ENCODE data around the gene FAM135A.

FAM135A gene

DNA sequence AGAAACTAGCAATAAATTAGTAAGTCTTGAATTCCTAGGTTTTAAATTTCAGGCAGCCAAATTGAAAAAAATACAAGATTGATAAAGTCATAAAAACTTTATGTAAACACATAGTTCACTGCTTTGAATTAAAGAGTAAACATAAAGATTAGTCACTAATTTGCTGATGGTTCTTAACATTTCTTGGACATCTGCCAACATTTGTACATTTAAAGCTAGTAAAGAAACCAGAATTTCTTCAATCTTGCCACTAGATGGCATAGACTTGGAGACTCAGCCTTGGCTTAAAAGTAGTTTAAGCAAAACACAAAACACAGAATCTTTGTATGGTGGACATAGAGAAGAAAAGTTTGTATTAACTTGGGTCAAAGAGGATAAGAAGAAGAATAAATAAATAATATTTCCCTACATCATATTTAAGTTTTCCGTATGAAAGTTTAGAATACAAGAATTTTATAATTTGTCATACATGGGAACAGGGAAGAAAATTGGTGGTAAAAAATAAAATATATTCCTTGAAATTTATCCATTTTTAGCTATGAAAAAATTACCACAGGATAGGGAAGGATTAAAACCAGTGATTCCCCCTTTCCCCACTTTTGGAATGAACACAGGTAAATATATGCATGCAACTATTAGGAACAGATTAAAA is 41.7 kb upstream of the FAM135A start (continued):
- TF ChIP-seq, protein P1, sequence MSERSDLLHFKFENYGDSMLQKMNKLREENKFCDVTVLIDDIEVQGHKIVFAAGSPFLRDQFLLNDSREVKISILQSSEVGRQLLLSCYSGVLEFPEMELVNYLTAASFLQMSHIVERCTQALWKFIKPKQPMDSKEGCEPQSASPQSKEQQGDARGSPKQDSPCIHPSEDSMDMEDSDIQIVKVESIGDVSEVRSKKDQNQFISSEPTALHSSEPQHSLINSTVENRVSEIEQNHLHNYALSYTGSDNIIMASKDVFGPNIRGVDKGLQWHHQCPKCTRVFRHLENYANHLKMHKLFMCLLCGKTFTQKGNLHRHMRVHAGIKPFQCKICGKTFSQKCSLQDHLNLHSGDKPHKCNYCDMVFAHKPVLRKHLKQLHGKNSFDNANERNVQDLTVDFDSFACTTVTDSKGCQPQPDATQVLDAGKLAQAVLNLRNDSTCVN (tag by site-specific recombination; optimal IDR thresholded peaks at IDR 0.05): no peak
- peak; percentile 60; the same call in 1 of the 2 replicates for TF ChIP-seq TCF7L2 (IDR thresholded peaks at IDR 0.05; ENCODE audit: borderline replicate concordance, low read depth, low read length)
- peak; percentile 69; the same call in 1 of the 2 replicates for TF ChIP-seq GFI1B (tag by site-specific recombination; IDR thresholded peaks at IDR 0.05)
- no peak for TF ChIP-seq ZNF658 (tag by site-specific recombination; IDR thresholded peaks at IDR 0.05)
- 0 out of 2 replicates have a peak, but pooled peaks have one; percentile 26 for TF ChIP-seq ZNF76 (tag by site-specific recombination; IDR thresholded peaks at IDR 0.05; ENCODE audit: borderline replicate concordance, low read depth)
- TF ChIP-seq ZNF677 (tag by site-specific recombination; IDR thresholded peaks at IDR 0.05): no peak
- TF ChIP-seq, protein P2, sequence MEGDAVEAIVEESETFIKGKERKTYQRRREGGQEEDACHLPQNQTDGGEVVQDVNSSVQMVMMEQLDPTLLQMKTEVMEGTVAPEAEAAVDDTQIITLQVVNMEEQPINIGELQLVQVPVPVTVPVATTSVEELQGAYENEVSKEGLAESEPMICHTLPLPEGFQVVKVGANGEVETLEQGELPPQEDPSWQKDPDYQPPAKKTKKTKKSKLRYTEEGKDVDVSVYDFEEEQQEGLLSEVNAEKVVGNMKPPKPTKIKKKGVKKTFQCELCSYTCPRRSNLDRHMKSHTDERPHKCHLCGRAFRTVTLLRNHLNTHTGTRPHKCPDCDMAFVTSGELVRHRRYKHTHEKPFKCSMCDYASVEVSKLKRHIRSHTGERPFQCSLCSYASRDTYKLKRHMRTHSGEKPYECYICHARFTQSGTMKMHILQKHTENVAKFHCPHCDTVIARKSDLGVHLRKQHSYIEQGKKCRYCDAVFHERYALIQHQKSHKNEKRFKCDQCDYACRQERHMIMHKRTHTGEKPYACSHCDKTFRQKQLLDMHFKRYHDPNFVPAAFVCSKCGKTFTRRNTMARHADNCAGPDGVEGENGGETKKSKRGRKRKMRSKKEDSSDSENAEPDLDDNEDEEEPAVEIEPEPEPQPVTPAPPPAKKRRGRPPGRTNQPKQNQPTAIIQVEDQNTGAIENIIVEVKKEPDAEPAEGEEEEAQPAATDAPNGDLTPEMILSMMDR (tag by site-specific recombination; IDR thresholded peaks at IDR 0.05): no peak
- no peak; the same call in 1 of the 2 replicates for TF ChIP-seq TRIM28 (IDR thresholded peaks at IDR 0.05; ENCODE audit: borderline replicate concordance, low read length)
- TF ChIP-seq FEZF1 (tag by site-specific recombination; IDR thresholded peaks at IDR 0.05): peak; percentile 88
- TF ChIP-seq, protein P3, sequence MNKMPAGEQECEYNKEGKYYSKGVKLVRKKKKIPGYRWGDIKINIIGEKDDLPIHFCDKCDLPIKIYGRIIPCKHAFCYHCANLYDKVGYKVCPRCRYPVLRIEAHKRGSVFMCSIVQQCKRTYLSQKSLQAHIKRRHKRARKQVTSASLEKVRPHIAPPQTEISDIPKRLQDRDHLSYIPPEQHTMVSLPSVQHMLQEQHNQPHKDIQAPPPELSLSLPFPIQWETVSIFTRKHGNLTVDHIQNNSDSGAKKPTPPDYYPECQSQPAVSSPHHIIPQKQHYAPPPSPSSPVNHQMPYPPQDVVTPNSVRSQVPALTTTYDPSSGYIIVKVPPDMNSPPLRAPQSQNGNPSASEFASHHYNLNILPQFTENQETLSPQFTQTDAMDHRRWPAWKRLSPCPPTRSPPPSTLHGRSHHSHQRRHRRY (tag by site-specific recombination; IDR thresholded peaks at IDR 0.05): no peak
- no peak for TF ChIP-seq ZNF510 (tag by site-specific recombination; IDR thresholded peaks at IDR 0.05; ENCODE audit: insufficient replicate concordance)
- no peak for TF ChIP-seq ZNF223 (tag by site-specific recombination; IDR thresholded peaks at IDR 0.05)
- peak; percentile 92 for TF ChIP-seq OSR2 (tag by site-specific recombination; IDR thresholded peaks at IDR 0.05)
- TF ChIP-seq, protein P4, sequence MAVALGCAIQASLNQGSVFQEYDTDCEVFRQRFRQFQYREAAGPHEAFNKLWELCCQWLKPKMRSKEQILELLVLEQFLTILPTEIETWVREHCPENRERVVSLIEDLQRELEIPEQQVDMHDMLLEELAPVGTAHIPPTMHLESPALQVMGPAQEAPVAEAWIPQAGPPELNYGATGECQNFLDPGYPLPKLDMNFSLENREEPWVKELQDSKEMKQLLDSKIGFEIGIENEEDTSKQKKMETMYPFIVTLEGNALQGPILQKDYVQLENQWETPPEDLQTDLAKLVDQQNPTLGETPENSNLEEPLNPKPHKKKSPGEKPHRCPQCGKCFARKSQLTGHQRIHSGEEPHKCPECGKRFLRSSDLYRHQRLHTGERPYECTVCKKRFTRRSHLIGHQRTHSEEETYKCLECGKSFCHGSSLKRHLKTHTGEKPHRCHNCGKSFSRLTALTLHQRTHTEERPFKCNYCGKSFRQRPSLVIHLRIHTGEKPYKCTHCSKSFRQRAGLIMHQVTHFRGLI (tag by site-specific recombination; IDR thresholded peaks at IDR 0.05): peak; percentile 34; the same call in 1 of the 2 replicates
- no peak for TF ChIP-seq MYNN (tag by site-specific recombination; IDR thresholded peaks at IDR 0.05; ENCODE audit: borderline replicate concordance)
- TF ChIP-seq BCL11B (tag by site-specific recombination; IDR thresholded peaks at IDR 0.05; ENCODE audit: low read depth): peak; percentile 69; the same call in 1 of the 2 replicates
- TF ChIP-seq, protein P5, sequence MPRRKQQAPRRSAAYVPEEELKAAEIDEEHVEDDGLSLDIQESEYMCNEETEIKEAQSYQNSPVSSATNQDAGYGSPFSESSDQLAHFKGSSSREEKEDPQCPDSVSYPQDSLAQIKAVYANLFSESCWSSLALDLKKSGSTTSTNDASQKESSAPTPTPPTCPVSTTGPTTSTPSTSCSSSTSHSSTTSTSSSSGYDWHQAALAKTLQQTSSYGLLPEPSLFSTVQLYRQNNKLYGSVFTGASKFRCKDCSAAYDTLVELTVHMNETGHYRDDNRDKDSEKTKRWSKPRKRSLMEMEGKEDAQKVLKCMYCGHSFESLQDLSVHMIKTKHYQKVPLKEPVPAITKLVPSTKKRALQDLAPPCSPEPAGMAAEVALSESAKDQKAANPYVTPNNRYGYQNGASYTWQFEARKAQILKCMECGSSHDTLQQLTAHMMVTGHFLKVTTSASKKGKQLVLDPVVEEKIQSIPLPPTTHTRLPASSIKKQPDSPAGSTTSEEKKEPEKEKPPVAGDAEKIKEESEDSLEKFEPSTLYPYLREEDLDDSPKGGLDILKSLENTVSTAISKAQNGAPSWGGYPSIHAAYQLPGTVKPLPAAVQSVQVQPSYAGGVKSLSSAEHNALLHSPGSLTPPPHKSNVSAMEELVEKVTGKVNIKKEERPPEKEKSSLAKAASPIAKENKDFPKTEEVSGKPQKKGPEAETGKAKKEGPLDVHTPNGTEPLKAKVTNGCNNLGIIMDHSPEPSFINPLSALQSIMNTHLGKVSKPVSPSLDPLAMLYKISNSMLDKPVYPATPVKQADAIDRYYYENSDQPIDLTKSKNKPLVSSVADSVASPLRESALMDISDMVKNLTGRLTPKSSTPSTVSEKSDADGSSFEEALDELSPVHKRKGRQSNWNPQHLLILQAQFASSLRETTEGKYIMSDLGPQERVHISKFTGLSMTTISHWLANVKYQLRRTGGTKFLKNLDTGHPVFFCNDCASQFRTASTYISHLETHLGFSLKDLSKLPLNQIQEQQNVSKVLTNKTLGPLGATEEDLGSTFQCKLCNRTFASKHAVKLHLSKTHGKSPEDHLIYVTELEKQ (tag by site-specific recombination; IDR thresholded peaks at IDR 0.05; ENCODE audit: borderline replicate concordance): peak; percentile 91
- TF ChIP-seq, protein P6, sequence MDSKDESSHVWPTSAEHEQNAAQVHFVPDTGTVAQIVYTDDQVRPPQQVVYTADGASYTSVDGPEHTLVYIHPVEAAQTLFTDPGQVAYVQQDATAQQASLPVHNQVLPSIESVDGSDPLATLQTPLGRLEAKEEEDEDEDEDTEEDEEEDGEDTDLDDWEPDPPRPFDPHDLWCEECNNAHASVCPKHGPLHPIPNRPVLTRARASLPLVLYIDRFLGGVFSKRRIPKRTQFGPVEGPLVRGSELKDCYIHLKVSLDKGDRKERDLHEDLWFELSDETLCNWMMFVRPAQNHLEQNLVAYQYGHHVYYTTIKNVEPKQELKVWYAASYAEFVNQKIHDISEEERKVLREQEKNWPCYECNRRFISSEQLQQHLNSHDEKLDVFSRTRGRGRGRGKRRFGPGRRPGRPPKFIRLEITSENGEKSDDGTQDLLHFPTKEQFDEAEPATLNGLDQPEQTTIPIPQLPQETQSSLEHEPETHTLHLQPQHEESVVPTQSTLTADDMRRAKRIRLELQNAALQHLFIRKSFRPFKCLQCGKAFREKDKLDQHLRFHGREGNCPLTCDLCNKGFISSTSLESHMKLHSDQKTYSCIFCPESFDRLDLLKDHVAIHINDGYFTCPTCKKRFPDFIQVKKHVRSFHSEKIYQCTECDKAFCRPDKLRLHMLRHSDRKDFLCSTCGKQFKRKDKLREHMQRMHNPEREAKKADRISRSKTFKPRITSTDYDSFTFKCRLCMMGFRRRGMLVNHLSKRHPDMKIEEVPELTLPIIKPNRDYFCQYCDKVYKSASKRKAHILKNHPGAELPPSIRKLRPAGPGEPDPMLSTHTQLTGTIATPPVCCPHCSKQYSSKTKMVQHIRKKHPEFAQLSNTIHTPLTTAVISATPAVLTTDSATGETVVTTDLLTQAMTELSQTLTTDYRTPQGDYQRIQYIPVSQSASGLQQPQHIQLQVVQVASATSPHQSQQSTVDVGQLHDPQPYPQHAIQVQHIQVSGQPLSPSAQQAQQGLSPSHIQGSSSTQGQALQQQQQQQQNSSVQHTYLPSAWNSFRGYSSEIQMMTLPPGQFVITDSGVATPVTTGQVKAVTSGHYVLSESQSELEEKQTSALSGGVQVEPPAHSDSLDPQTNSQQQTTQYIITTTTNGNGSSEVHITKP (tag by site-specific recombination; IDR thresholded peaks at IDR 0.05): no peak
- TF ChIP-seq ZNF248 (tag by site-specific recombination; IDR thresholded peaks at IDR 0.05): no peak
- no peak for TF ChIP-seq ZIC2 (tag by site-specific recombination; IDR thresholded peaks at IDR 0.05)

All from HEK293 (cell line).